GM21528 (cell line): ENCODE results near the gene FOXO6.

ENCODE experiments used
- ATAC-seq: cut with Tn5 transposase; IDR thresholded peaks from one replicate; pipeline ENCODE4 v1.9.1; 2021; ENCODE audit warnings: mild to moderate bottlenecking, moderate library complexity; ENCODE audit not compliant: unreplicated experiment, low FRiP score

The FOXO6 gene

GRCh38 chr1:41419584-41420295, 58.5 kb downstream of the FOXO6 start:
- ATAC-seq, result no peak

- no peak for ATAC-seq
These were observed 59.1 kb downstream of the FOXO6 start for GRCh38 chr1:41420351-41420750.

GRCh38 chr1:41420860-41421259, 59.6 kb downstream of the FOXO6 start:
- no peak for ATAC-seq

GRCh38 chr1:41422306-41422705, 61.1 kb downstream of the FOXO6 start:
- ATAC-seq, result no peak

GRCh38 chr1:41423511-41424191, 62.4 kb downstream of the FOXO6 start:
- ATAC-seq, result no peak

- no peak for ATAC-seq
These were observed 63.4 kb downstream of the FOXO6 start for GRCh38 chr1:41424581-41425118.

GRCh38 chr1:41425369-41425768, 64.1 kb downstream of the FOXO6 start:
- ATAC-seq, result no peak

- ATAC-seq, result no peak
These were observed 65.1 kb downstream of the FOXO6 start for GRCh38 chr1:41426201-41426890.

GRCh38 chr1:41427122-41427913, 66.1 kb downstream of the FOXO6 start:
- no peak for ATAC-seq

- ATAC-seq, result no peak
These were observed 66.9 kb downstream of the FOXO6 start for GRCh38 chr1:41427916-41428737.

GRCh38 chr1:41428738-41429640, 67.8 kb downstream of the FOXO6 start:
- no peak for ATAC-seq

GRCh38 chr1:41429641-41430035, 68.4 kb downstream of the FOXO6 start:
- ATAC-seq, result no peak

- ATAC-seq, result no peak
These were observed 68.8 kb downstream of the FOXO6 start for GRCh38 chr1:41430069-41430468.

- ATAC-seq, result no peak
These were observed 69.3 kb downstream of the FOXO6 start for GRCh38 chr1:41430582-41430981.

GRCh38 chr1:41431490-41432350, 70.5 kb downstream of the FOXO6 start:
- ATAC-seq, result no peak
